GM10266 (cell line): Measurements from ENCODE around the gene LONP1.

Experiments
- DNase-seq: peaks from one replicate; pipeline ENCODE4 v3.0.0; 2012; ENCODE audit errors: extremely low spot score
- TF ChIP-seq, protein P1 (sequence below): IDR thresholded peaks from 2 replicates; pipeline ENCODE4 v1.5.1; 2012; ENCODE audit warnings: mild to moderate bottlenecking, low read depth; ENCODE audit not compliant: control insufficient read depth, insufficient read depth; ENCODE audit errors: missing control alignments

LONP1 gene

DNA sequence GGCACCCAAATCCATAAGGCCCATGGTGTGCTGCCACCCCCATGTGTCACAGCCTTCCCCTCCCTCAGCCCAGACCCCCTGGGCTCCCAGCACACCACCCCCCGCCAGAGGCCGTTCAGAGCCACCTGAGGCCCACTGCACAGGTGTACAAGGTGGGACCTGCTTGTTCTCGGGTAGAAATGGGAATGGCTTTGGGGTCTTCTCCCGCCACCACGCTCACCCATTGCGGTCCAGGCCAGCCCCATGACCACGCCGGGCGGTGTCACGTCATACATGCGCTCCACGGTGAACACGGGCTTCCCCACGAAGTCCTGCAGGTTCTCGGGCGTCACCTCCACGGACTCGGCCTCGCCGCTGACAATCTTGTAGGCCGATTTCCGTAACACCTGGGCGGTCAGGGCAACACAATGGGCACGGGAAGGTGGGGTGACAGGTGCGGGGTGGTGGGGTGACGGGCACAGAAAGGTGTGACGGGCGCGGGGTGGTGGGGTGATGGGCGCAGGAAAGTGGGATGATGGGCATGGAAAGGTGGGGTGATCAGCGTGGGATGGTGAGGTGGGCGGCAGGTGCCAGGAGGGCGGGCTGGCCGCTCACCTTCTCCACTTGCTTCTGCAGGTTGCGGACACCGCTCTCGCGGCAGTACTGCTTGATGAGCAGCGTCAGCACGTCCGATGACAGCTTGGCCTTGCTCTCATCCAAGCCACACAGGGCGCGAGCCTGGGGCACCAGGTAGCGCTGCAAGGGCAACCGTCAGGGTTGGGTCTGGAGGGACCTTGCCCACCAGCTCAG is 25.6 kb downstream of the LONP1 start:
- TF ChIP-seq, protein P1, sequence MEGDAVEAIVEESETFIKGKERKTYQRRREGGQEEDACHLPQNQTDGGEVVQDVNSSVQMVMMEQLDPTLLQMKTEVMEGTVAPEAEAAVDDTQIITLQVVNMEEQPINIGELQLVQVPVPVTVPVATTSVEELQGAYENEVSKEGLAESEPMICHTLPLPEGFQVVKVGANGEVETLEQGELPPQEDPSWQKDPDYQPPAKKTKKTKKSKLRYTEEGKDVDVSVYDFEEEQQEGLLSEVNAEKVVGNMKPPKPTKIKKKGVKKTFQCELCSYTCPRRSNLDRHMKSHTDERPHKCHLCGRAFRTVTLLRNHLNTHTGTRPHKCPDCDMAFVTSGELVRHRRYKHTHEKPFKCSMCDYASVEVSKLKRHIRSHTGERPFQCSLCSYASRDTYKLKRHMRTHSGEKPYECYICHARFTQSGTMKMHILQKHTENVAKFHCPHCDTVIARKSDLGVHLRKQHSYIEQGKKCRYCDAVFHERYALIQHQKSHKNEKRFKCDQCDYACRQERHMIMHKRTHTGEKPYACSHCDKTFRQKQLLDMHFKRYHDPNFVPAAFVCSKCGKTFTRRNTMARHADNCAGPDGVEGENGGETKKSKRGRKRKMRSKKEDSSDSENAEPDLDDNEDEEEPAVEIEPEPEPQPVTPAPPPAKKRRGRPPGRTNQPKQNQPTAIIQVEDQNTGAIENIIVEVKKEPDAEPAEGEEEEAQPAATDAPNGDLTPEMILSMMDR, result no peak
- DNase-seq, result no peak

DNA sequence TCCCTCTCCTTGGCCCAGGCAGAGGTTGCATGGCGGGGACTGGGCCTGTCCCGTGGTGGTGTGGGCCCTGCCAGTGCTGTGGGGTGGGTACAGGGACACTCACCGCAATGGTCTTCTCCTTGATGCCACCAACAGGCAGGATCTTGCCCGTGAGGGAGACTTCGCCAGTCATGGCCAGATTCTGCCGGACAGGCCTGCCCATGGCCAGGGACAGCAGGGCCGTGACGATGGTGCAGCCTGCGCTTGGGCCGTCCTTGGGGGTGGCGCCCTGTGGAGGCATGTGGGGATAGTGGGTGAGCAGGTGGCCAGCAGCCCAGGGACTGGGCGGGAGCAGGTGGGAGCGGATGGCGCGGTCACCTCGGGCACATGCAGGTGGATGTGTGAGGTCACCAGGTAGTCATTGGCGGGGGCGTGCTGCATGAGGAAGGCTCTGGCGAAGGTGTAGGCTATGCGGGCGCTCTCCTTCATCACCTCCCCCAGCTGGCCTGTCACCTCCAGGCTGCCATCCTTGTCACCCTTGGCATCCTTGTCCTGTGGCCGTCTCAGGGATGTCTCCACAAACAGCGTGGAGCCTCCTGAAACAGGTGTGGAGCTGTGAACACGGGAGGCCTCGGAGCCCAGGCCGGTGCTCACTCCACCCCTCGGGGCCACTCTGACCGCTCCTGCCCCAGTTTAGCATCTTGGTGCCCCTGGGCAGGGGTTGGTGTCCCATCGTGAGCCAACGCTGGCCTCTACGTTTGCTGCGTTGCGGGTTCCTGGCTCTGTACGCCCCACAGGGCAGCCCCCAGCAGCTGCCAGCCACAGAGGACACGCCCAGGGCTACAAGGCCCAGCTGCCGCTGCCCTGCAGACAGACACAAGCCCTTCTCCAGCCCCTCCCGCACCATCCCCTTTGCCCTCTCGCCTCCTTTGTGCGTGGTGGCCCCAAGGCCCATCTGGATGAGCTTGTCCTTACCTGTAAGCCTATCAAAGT is 26.5 kb downstream of the LONP1 start:
- DNase-seq, result no peak
- TF ChIP-seq, protein P1, result no peak

DNA sequence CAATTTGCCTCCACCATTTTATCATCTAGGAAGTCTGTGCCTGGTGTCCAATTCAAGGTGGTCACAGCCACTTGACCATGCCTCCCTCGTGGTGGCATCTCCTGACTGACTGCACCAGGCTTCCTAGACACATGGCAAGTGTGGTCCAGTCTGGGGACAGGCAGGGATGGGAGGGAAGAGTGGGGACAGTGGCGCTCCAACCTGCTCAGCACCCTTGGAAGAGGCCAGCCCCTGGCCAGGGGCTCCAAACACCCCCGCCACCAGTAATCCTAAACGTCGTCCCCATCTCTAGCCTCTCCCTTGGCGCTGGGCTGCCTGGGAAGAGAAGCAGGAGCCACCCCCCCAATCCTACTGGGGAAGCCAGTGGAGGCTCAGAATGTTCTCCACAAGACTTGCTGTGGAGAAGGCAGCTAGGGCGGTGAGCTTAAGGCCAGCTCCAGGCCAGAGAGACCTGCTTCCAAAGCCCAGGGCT is 27.2 kb downstream of the LONP1 start:
- TF ChIP-seq, protein P1, result no peak
- DNase-seq, result no peak

DNA sequence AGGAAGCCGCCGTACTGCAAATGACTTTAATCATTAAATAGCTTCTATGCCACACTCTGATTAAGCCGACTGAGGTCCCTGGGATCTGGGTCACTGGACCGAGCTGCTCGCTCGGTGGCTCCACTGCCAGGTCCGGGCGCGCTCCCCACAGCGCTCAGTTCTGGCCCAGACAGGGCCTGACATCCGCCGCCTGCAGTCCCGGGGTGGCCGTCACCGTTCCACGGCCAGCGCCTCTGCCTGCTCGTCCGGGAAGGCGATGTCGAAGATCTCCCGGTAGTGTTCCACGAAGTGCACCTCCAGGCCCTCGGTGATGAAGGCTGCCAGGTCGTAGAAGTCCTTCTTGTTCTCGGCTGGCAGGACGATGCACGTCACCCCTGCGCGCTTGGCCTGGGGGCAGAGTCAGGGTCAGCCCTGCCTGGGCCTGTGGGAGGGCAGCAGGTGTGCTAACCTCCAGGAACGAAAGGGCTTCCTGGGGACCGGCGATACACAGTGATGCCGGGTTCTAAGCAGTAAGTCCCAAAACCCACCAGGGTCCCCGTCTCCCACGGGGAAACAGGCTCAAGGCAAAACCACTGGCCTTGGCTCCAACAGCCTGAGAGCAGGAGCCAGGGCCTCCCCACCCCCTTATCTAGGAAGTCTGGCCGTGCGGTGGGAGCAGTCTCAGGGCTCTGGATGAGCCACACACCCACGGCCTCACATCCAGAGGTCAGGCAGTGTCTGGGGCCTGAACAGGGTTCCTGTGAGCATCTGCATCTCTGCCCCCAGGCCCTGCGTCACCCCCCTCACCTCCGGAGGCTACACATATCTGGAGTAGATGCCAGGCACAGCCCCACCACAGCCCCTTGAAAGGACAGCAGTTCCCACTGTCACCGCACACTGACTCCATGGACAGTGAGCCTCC is 27.9 kb downstream of the LONP1 start:
- no peak for DNase-seq
- TF ChIP-seq, protein P1, result no peak

DNA sequence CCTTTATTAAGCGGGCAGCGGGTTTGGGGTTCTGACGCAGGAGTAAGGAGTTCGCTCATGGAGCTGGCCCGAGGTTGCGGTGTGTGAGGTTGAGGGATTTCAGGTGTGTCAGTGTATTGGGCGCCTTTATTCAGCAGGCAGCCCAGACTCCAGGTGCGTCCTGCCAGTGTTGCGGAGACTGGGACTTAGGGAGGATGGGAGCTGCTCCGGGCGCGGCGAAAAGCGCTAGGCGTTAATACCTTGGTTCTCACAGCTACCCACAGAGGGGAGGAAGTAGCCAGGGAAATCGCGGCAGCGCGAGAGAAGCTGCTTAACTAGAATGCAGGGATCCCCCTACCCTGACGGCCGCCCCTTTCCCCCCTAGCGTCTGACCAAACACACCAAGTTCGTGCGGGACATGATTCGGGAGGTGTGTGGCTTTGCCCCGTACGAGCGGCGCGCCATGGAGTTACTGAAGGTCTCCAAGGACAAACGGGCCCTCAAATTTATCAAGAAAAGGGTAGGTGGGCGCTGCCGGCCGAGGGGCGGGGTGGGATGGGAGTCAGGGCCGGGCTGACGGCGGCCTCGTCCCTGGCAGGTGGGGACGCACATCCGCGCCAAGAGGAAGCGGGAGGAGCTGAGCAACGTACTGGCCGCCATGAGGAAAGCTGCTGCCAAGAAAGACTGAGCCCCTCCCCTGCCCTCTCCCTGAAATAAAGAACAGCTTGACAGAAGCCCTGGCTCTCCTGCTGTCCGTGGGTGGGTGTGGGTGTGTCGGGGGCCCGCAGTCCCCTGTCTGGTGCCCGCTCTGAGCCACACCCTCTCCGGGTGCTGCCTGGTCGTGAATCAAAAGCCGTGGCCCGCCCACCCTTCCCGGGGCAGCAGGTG is 28.8 kb downstream of the LONP1 start:
- no peak for DNase-seq
- TF ChIP-seq, protein P1, result no peak
